DMS53 treated with DMSO at 0.1 percent for 48 hours (cell line): ENCODE data around the gene POMT2.
"Not testable (repeated sequence)": the region's sequence is repeated elsewhere in the genome, so short reads cannot be mapped to it uniquely, and the experiment has no call there.

ENCODE experiments used
- DNase-seq: peaks from one replicate; lab custom pipeline; 2025; ENCODE audit not compliant: unreplicated experiment; lab: John Stamatoyannopoulos, UW

The POMT2 gene, protein sequence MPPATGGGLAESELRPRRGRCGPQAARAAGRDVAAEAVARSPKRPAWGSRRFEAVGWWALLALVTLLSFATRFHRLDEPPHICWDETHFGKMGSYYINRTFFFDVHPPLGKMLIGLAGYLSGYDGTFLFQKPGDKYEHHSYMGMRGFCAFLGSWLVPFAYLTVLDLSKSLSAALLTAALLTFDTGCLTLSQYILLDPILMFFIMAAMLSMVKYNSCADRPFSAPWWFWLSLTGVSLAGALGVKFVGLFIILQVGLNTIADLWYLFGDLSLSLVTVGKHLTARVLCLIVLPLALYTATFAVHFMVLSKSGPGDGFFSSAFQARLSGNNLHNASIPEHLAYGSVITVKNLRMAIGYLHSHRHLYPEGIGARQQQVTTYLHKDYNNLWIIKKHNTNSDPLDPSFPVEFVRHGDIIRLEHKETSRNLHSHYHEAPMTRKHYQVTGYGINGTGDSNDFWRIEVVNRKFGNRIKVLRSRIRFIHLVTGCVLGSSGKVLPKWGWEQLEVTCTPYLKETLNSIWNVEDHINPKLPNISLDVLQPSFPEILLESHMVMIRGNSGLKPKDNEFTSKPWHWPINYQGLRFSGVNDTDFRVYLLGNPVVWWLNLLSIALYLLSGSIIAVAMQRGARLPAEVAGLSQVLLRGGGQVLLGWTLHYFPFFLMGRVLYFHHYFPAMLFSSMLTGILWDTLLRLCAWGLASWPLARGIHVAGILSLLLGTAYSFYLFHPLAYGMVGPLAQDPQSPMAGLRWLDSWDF

GRCh38 chr14:77320238-77320935 lies at the start of gene POMT2:
Gene POMT2, minus strand, starts transcription at chr14:77320883. Its CDS starts 202 bp downstream, at chr14:77320681.
- peak; percentile 56 for DNase-seq

GRCh38 chr14:77369285-77369684 lies 48.6 kb upstream of the POMT2 start:
- no peak for DNase-seq

- DNase-seq: no peak
Observed at GRCh38 chr14:77364146-77364545, 43.5 kb upstream of the POMT2 start.

GRCh38 chr14:77359626-77360025 lies 38.9 kb upstream of the POMT2 start:
- no peak for DNase-seq

- no peak for DNase-seq
Observed at GRCh38 chr14:77356899-77357298, 36.2 kb upstream of the POMT2 start.

GRCh38 chr14:77355811-77356210 lies 35.1 kb upstream of the POMT2 start:
- no peak for DNase-seq

DNA sequence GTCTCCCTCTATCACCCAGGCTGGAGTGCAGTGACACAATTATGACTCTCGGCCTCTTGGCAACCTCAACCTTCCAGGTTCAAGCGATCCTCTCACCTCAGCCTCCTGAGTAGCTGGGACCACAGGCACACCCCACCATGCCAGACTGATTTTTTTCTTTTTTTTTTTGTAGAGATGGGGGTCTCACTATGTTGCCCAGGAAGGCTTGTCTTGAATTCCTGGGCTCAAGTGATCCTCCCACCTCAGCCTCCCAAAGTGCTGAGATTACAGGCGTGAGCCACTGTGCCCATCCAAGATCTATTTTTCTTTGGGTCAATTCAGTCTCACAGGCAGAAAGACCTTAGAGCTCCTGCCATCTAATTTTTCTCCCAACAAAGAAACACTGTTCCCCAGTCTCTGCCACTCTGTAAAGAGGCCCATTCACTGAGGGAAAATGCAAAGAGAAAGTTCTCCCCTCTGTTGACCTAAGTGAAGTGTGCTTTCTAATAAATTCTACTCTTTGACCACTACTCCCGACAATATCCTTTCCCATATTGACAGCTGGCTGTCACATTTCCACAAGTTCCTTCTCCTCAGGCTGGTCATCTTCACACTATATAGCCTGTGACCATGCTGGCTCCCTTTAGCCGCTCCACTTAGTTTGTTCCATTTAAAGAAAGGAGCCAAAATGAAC lies 32.9 kb upstream of the POMT2 start:
- DNase-seq: no peak

- DNase-seq: no peak
Observed at GRCh38 chr14:77347751-77348150, 27.1 kb upstream of the POMT2 start.

- DNase-seq: no peak
Observed at GRCh38 chr14:77346495-77346894, 25.8 kb upstream of the POMT2 start.

DNA sequence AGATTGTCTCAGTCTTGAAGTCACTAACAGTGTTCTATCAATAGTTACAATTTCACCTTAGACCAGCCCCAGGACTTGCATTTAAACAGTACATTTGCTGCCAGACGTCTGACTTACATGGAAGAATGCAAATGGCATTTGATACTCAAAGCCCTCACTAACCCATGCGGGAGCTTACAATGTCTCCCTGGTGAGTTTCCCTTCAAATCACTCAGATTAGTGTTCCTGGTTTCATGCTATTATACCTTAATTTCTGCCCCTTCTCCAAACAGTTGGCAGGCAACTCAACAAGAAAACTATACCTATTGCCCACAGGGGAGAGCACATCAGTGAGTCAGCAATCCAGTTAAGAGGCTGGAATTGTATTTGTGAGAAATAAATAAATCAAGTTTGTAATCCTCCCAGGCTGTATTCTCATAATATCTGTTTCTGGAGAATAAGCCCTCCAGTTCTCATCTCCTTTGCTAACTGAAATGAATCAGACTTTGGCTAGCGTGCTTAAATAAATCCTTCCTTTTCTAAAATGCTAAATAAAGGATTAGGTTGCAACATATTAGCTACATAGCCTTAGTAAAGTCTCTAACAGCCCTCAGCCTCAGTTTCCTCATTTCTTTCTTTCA lies 23.8 kb upstream of the POMT2 start:
- no peak for DNase-seq

- no peak for DNase-seq
Observed at GRCh38 chr14:77343662-77344061, 23.0 kb upstream of the POMT2 start.

- no peak for DNase-seq
Observed at GRCh38 chr14:77342726-77343397, 22.2 kb upstream of the POMT2 start.

DNA sequence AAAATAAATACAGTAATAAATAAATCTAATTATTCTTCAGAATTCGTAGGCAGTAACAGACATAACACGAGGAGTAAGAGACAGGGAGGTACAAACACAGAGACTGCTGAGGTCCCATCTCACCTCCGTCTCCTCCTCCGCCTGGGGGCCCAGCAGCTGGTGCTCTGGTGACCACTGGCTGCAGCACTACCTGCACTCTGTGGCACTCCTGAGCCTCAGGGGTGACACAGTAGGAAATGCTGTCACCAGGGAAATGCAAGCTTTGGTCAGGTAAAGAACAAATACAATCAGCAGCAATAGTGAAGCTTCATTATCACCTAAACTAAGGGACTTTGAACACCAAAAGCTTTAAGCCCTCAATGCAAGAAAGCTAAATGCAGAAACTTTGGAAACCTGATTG lies 19.7 kb upstream of the POMT2 start:
- DNase-seq: no peak

DNA sequence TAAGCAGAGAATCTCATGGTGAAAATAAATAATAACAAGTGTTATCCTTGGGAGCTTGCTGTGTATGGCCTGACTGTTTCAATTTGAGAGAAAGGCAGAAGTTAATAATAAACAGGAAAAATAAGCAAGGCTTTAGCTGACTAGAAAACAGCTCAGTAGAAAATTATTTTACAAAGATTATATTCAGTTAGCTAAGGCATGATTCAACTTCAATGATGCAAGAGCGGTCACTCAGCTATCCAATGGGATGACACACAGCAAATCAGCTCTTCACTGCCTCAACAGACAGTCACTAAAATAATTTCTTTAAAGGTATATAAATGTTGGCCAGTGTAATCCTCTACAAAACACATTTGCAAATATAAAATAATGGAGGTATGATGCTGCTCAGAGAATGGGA lies 18.7 kb upstream of the POMT2 start:
- no peak for DNase-seq

DNA sequence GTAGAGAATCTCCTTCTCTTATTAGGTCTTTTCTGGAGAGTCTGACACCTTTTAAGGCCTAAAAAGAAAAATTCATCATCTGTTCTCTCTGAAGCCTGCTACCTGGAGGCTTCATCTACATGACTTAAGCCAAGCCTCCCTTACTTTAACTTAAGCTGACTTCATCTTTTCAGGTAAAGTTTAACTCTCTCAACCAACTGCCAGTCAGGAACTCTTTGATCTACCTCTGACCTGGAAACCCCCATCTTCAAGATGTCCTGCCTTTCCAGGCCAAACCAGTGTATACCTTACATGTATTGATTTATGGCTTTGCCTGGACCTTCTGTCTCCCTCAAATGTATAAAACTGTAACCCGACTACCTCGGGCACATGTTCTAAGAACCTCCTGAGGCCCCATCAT lies 17.6 kb upstream of the POMT2 start:
- DNase-seq: no peak

GRCh38 chr14:77337880-77338279 lies 17.2 kb upstream of the POMT2 start:
- DNase-seq: no peak

DNA sequence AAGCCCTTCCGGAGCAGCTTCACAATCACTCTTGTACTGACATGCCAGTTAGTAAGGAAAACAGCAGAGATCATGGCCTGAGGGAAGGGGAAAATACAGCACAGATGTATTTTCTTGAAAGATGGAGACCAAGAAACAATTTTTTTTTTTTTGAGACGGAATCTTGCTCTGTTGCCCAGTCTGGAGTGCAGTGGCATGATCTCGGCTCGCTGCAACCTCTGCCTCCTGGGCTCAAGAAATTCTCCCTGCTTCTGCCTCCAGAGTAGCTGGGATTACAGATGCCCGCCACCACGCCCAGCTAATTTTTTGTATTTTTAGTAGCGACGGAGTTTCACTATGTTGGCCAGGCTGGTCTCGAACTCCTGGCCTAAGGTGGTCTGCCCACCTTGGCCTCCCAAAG lies 16.6 kb upstream of the POMT2 start:
- not testable (repeated sequence) for DNase-seq

DNA sequence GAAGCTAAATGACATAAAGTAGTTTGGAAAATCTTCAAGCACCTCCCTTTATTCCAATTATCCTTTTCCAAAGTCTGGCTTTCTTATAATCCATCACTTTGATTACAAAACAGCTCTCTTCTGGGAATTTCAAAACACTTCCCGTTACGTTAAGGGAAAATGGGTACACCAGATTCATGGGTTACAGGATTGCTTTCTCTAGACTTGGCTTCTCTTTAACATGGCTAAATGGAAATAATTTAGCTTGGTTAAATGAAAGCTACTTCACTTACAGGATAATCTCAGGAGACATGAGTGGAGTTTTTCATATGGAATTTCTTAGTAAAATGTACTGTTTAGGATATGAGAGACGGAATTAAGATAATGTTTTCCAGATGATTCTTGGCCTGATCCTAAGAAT lies 14.9 kb upstream of the POMT2 start:
- no peak for DNase-seq

- DNase-seq: no peak
Observed at GRCh38 chr14:77329872-77330271, 9.2 kb upstream of the POMT2 start.

DNA sequence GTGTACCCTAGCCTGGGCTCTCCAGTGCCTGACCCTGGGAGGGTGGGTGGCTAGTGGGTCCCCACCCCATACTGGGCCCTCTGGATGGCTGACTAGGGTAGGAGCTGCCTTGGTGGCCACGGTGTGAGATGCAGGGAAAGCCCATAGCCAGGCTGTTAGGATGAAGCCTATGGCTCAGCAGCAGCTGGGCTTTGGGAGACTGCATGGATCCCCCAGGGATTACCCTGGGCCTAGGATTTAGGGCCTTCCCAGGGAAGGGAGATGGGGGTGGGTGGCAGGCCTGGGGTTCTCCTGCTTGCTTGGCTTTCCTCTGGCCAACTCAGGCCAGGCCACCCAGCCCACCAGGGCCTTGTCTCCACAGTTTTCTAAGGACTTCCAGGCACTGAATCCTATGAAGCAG lies 6.4 kb upstream of the POMT2 start:
- no peak for DNase-seq
